Esophagus squamous epithelium (tissue), 4 donors: Measurements from ENCODE around the gene MID1.

Source experiments
- POLR2A ChIP-seq, 4 donors: fragments of 450-650 bp; IDR thresholded peaks; one replicate each; pipeline ENCODE4 v1.6.1; 2017; ENCODE audit warnings: antibody characterized with exemption in 4 of 4, mild to moderate bottlenecking in 4 of 4, moderate library complexity in 3 of 4
- TF ChIP-seq, protein P1 (sequence below), 6 experiments: fragments of 450-650 bp in 4 of 6; fragments of 200-600 bp in 2 of 6; sonication (generic) in 2 of 6; IDR thresholded peaks; one replicate each; pipeline ENCODE4 v1.5.1; 2016 to 2019; ENCODE audit warnings: antibody characterized with exemption in 6 of 6, mild to moderate bottlenecking in 4 of 6, moderate library complexity in 4 of 6

DNA sequence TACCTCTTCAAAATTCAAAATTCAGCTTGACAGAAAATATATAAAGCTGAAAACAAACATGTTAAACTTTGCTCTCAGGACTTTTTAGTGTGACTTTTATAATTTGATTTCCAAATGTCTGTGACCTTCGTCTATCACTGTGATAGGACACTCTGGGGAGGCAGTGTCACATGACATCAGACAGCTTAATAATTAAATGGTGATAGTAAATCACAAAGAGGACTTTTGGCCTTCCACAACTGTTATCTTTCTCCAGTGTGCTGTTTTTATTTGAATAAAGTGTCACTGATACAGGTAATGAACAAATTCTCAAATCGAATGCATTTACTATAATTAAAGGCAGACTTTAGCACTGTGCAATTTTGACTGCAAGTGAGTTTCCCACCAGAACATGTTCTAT, 83.1 kb downstream of the MID1 start:
- TF ChIP-seq, protein P1, sequence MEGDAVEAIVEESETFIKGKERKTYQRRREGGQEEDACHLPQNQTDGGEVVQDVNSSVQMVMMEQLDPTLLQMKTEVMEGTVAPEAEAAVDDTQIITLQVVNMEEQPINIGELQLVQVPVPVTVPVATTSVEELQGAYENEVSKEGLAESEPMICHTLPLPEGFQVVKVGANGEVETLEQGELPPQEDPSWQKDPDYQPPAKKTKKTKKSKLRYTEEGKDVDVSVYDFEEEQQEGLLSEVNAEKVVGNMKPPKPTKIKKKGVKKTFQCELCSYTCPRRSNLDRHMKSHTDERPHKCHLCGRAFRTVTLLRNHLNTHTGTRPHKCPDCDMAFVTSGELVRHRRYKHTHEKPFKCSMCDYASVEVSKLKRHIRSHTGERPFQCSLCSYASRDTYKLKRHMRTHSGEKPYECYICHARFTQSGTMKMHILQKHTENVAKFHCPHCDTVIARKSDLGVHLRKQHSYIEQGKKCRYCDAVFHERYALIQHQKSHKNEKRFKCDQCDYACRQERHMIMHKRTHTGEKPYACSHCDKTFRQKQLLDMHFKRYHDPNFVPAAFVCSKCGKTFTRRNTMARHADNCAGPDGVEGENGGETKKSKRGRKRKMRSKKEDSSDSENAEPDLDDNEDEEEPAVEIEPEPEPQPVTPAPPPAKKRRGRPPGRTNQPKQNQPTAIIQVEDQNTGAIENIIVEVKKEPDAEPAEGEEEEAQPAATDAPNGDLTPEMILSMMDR (IDR thresholded peaks at IDR 0.05): no peak
- TF ChIP-seq POLR2A (IDR thresholded peaks at IDR 0.05): no peak
